ENCODE measurements around the gene TMEFF1. TPM values are rescaled to one million over a fixed set of nuclear protein-coding genes. Genes with fewer than 3 reads are reported as not detected.
A peak's percentile ranks its signal among the peaks of the same experiment; 100 is the strongest.
"Not testable (repeated sequence)": the region's sequence is repeated elsewhere in the genome, so short reads cannot be mapped to it uniquely, and the experiment has no call there.

TMEFF1 gene
- total RNA-seq, 4 donors from 2014 or later = 0.50 to 1.7 (median 0.73) TPM

DNA sequence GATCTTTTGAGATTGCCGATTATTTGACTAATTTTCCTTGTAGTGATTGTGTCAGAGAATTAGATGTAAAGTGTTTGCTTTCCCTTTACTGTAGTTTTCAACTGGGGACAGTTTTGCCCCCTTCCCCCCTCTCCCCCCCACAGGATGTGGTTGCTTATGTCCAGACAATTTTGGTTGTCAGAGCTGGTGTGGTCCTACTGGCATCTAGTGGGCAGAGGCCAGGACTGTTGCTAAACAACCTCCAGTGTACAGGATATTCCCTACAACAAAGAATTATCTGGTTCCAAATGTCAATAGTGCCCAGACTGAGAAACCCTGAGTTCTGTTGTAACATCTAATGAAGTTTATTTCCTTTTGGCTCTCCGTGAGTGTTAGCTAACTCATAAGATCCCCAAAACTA, 20.0 kb downstream of the TMEFF1 start:
- no peaks in the 10 kb centered on the region for H3K27me3 ChIP-seq
- no peak overlapping the region for H3K4me3 ChIP-seq
- H3K27ac ChIP-seq (replicated peaks in 1 of 4) = no peak overlapping the region
- no peaks in the 10 kb centered on the region for H3K36me3 ChIP-seq
- intact Hi-C loops (cut with DNase I) = no loop called here
- no peak for TF ChIP-seq POLR2AphosphoS5 (IDR thresholded peaks at IDR 0.05)
- TF ChIP-seq POLR2A (IDR thresholded peaks at IDR 0.05; ENCODE audit: low read depth) = no peak
- TF ChIP-seq, protein P1, sequence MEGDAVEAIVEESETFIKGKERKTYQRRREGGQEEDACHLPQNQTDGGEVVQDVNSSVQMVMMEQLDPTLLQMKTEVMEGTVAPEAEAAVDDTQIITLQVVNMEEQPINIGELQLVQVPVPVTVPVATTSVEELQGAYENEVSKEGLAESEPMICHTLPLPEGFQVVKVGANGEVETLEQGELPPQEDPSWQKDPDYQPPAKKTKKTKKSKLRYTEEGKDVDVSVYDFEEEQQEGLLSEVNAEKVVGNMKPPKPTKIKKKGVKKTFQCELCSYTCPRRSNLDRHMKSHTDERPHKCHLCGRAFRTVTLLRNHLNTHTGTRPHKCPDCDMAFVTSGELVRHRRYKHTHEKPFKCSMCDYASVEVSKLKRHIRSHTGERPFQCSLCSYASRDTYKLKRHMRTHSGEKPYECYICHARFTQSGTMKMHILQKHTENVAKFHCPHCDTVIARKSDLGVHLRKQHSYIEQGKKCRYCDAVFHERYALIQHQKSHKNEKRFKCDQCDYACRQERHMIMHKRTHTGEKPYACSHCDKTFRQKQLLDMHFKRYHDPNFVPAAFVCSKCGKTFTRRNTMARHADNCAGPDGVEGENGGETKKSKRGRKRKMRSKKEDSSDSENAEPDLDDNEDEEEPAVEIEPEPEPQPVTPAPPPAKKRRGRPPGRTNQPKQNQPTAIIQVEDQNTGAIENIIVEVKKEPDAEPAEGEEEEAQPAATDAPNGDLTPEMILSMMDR (IDR thresholded peaks at IDR 0.05) = no peak
- no peak for TF ChIP-seq EP300 (IDR thresholded peaks at IDR 0.05)
- WGBS = 85% methylated on average over 2 of the region's 2 CpGs
- H3K4me1 ChIP-seq = no peaks in the 10 kb centered on the region
- H3K9me3 ChIP-seq = no peaks in the 10 kb centered on the region
- DNase-seq (ENCODE audit: extremely low spot score) = no peak

DNA sequence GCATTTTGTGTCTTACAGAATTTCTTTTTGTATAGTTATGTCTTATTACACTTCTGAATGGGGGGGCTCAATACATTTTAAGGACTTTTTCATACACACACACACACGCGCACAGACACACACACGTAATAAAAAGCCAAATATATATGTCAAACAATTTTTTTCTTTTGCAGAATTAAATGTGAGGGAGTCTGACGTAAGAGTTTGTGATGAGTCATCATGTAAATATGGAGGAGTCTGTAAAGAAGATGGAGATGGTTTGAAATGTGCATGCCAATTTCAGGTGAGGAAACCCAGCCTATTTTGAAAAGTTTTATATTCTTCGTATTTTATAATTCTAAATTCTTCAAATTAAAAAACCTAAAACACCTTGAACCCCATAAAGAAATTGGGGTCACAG, 25.6 kb downstream of the TMEFF1 start:
- no peaks in the 10 kb centered on the region for H3K9me3 ChIP-seq
- TF ChIP-seq POLR2AphosphoS5 (IDR thresholded peaks at IDR 0.05) = no peak
- H3K36me3 ChIP-seq = no peaks in the 10 kb centered on the region
- H3K27ac ChIP-seq (replicated peaks in 1 of 4) = no peak overlapping the region
- H3K27me3 ChIP-seq = no peaks in the 10 kb centered on the region
- 86% methylated on average over 5 of the region's 5 CpGs for WGBS
- H3K4me3 ChIP-seq = no peak overlapping the region
- intact Hi-C loops (cut with DNase I) = no loop called here
- H3K4me1 ChIP-seq = no peaks in the 10 kb centered on the region
- no peak for DNase-seq (ENCODE audit: extremely low spot score)

DNA sequence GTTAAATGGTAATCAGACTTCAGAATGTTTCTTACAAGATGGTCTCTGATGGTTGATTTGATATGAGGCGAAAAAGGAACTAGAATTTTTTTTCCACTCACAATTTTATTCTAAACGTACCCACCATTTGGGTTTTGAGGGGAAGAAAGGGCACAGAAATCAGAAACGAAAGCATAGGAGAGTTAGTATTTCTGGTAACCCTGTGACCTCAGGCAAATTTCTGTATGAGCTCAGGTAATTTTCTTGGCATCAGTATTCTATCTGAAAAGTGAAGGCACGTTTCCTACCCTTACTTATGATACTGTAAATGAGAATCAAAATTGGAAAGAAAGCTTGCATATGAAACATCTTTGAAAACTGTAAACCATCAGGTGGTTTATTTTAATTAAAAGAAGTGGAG, 26.5 kb downstream of the TMEFF1 start:
- intact Hi-C loops (cut with DNase I) = no loop called here
- TF ChIP-seq POLR2A (IDR thresholded peaks at IDR 0.05; ENCODE audit: low read depth) = no peak
- TF ChIP-seq EP300 (IDR thresholded peaks at IDR 0.05) = no peak
- no peak for TF ChIP-seq POLR2AphosphoS5 (IDR thresholded peaks at IDR 0.05)
- TF ChIP-seq, protein P1 (IDR thresholded peaks at IDR 0.05) = no peak
- H3K4me3 ChIP-seq = no peak overlapping the region
- no peaks in the 10 kb centered on the region for H3K27me3 ChIP-seq
- H3K9me3 ChIP-seq = no peaks in the 10 kb centered on the region
- no peak overlapping the region for H3K27ac ChIP-seq (replicated peaks in 1 of 4)
- 85% methylated on average over 4 of the region's 4 CpGs for WGBS
- H3K36me3 ChIP-seq = no peaks in the 10 kb centered on the region
- DNase-seq (ENCODE audit: extremely low spot score) = no peak
- no peaks in the 10 kb centered on the region for H3K4me1 ChIP-seq

DNA sequence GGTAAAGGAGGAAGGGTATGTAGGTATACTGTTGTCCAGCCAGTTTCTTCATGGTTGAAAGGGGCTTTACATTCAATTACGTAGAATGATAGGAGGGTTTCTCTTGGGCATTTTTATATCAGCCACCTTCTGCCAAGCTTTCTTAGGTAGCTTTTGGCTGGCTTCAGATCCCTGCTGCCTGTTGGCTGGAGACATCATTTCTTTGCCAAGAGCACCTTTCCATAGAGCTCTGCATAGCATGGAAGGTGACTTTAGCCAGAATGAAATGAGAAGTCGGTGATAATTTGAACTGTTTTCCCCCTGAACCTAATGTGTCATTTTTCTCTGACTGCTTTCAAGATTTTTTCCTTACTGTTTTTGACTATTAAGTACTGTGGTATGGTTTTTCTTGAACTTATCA, 26.9 kb downstream of the TMEFF1 start:
- Histone ChIP-seq H3K36me3 (no peaks in the 10 kb centered on the region), H3K27me3 (no peaks in the 10 kb centered on the region), H3K4me1 (no peaks in the 10 kb centered on the region), H3K9me3 (no peaks in the 10 kb centered on the region), H3K4me3 (no peak overlapping the region), H3K27ac (replicated peaks in 1 of 4) (no peak overlapping the region)
- WGBS = 44% methylated on average over 2 of the region's 2 CpGs
- TF ChIP-seq POLR2AphosphoS5 (IDR thresholded peaks at IDR 0.05) = no peak
- no peak for TF ChIP-seq POLR2A (IDR thresholded peaks at IDR 0.05; ENCODE audit: low read depth)
- TF ChIP-seq, protein P1 (IDR thresholded peaks at IDR 0.05) = no peak
- no peak for TF ChIP-seq EP300 (IDR thresholded peaks at IDR 0.05)
- DNase-seq (ENCODE audit: extremely low spot score) = no peak
- intact Hi-C loops (cut with DNase I) = no loop called here

DNA sequence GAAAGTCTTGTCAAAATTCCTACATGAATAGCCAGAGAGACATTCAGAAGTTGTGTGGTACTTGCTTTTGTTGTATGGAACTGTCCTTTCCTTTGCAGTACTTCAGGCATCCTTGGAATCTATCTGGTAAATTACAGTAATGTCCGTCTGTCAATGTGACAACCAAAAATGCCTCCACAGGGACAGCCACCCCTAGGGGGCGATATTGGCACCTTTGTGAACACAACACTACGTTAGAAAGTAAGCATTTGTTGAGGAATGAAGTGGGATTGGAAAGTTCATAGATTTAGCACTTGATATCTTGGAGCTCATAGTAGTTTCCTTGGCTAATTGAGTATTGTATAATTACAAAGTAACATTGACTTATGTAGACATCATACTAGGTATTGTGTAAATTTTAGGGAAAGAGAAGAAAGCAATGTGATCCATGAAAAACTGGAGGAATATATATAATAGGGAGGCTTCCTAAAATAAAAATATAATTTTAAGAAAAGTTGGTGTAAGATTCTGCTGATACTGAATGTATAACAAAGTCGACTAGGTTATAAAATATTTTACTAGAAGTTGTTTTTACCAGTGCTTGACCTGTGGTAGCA, 32.7 kb downstream of the TMEFF1 start:
- DNase-seq (ENCODE audit: extremely low spot score) = no peak
- WGBS = 57% methylated on average over 4 of the region's 4 CpGs
- Histone ChIP-seq H3K27ac (replicated peaks in 1 of 4) (no peak overlapping the region), H3K4me3 (no peak overlapping the region), H3K27me3 (no peaks in the 10 kb centered on the region), H3K36me3 (peaks cover 0 to 6% (median 0%) of the 10 kb centered on the region in 4 donors), H3K9me3 (no peaks in the 10 kb centered on the region), H3K4me1 (no peaks in the 10 kb centered on the region)
- TF ChIP-seq, protein P1 (IDR thresholded peaks at IDR 0.05) = peak in 2 of 3 experiments; percentile 25 to 45
- no peak for TF ChIP-seq POLR2A (IDR thresholded peaks at IDR 0.05; ENCODE audit: low read depth)
- intact Hi-C loops (cut with DNase I) = no loop called here

DNA sequence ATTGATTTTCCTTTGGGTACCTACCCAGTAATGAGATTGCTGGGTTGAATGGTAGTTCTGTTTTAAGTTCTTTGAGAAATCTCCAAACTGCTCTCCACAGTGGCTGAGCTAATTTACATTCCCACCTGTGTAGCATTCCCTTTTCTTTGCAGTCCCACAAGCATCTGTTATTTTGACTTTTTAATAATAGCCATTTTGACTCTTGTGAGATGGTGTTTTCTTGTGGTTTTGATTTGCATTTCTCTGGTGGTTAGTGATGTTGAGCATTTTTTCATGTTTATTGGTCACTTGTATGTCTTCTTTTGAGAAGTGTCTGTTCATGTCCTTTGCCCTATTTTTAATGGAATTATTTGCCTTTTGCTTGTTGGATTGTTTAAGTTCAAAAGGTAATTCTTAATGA, 34.4 kb downstream of the TMEFF1 start:
- H3K4me3 ChIP-seq; H3K4me1 ChIP-seq; H3K27me3 ChIP-seq; intact Hi-C loops (cut with DNase I); H3K9me3 ChIP-seq; DNase-seq (ENCODE audit: extremely low spot score); H3K36me3 ChIP-seq; H3K27ac ChIP-seq (replicated peaks in 1 of 4): not testable (repeated sequence)
